ENCODE results near the gene SMG6.

DNA sequence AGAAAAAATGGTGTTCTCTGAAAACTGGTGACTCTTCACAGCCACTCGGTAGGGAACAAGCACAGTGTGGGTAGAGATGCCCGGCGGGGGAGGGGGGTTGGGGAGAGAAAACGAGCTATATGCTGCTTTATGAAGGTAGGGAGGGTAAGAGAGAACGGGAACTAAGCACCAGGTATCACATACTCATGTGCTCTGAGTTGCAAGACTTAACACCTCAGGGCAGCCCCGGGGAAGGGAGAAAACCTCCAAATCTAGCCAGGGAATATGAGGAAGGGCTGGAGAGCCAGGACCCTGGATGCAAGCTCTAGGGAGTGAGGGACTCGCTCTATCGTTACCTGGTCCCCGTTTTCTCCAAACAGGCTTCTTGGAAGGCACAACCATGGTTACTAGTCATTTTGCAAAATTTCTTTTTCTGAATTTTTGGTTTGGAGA lies 213.4 kb downstream of the SMG6 start:
- TF ChIP-seq, protein P1, sequence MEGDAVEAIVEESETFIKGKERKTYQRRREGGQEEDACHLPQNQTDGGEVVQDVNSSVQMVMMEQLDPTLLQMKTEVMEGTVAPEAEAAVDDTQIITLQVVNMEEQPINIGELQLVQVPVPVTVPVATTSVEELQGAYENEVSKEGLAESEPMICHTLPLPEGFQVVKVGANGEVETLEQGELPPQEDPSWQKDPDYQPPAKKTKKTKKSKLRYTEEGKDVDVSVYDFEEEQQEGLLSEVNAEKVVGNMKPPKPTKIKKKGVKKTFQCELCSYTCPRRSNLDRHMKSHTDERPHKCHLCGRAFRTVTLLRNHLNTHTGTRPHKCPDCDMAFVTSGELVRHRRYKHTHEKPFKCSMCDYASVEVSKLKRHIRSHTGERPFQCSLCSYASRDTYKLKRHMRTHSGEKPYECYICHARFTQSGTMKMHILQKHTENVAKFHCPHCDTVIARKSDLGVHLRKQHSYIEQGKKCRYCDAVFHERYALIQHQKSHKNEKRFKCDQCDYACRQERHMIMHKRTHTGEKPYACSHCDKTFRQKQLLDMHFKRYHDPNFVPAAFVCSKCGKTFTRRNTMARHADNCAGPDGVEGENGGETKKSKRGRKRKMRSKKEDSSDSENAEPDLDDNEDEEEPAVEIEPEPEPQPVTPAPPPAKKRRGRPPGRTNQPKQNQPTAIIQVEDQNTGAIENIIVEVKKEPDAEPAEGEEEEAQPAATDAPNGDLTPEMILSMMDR (IDR thresholded peaks at IDR 0.05): no peak
- TF ChIP-seq POLR2AphosphoS5 (IDR thresholded peaks at IDR 0.05) (no peak), POLR2A (IDR thresholded peaks at IDR 0.05) (no peak)
